Peyer's patch (tissue), 4 donors: Measurements from ENCODE around the gene USF2. TPM values are rescaled to one million over a fixed set of nuclear protein-coding genes. Genes with fewer than 3 reads are reported as not detected.
A peak's percentile ranks its signal among the peaks of the same experiment; 100 is the strongest.

Experiments used
- DNase-seq, 3 donors: peaks; one replicate each; pipeline ENCODE4 v3.0.0-alpha.2; 2017 to 2019
- H3K27ac ChIP-seq, 4 donors: fragments of 200-600 bp; sonication (generic); one replicate each; pipeline ENCODE4 v1.5.1; 2016 to 2019
- H3K27me3 ChIP-seq, 2 donors: fragments of 200-600 bp; sonication (generic); one replicate each; pipeline ENCODE4 v1.5.1; 2019
- H3K36me3 ChIP-seq, 3 donors: fragments of 200-600 bp; sonication (generic); one replicate each; pipeline ENCODE4 v1.5.1; 2016 to 2019
- H3K4me1 ChIP-seq, 4 donors: fragments of 200-600 bp; sonication (generic); one replicate each; pipeline ENCODE4 v1.5.1; 2016 to 2019
- H3K4me3 ChIP-seq, 4 donors: fragments of 200-600 bp; sonication (generic); 1 replicate in 3 of 4; 2 replicates in 1 of 4; pipeline ENCODE4 v1.5.1; 2016 to 2019; ENCODE audit warnings: mild to moderate bottlenecking in 1 of 4
- H3K9me3 ChIP-seq, 4 donors: fragments of 200-600 bp; sonication (generic); one replicate each; pipeline ENCODE4 v1.5.1; 2016 to 2019; ENCODE audit warnings: mild to moderate bottlenecking in 1 of 4
- POLR2A ChIP-seq, 2 donors: fragments of 450-650 bp; IDR thresholded peaks; one replicate each; pipeline ENCODE4 v1.5.1; 2017; ENCODE audit warnings: antibody characterized with exemption in 2 of 2, mild to moderate bottlenecking in 2 of 2, moderate library complexity in 2 of 2
- total RNA-seq, 4 donors: library from RNA; depleted of rRNA; stranded (reverse); fragments of >200 nt; gene quantifications; one replicate each; pipeline ENCODE4 v1.1.0, GENCODE V29; 2016
- TF ChIP-seq, protein P1 (sequence below), 6 experiments: fragments of 450-650 bp in 4 of 6; fragments of 200-600 bp in 2 of 6; sonication (generic) in 1 of 6; IDR thresholded peaks; one replicate each; pipeline ENCODE4 v1.5.1; 2017 to 2019; ENCODE audit warnings: antibody characterized with exemption in 6 of 6, mild to moderate bottlenecking in 3 of 6, moderate library complexity in 1 of 6

The USF2 gene
- total RNA-seq, 4 donors from 2014 or later: 112 to 201 (median 142) TPM

DNA sequence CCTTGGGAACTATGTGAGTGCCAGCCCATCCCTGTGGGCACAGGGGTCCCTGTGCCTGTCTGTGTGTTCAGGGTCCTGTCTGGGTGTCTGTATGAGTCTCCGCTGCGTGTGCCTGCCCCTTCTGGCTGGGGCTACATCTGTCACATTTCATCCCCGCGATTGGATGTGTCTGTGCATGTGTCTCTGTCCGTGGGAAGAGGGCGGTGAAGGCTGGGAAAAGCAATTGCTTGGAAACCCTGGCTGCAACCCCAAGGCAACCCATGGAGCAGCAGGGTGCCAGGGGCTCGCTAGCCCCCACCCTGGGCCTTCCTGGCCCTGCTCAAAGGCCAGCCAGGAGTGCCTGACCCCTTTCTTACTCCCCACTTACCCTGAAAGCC is 24.6 kb downstream of the USF2 start:
- no peaks in the 10 kb centered on the region for H3K9me3 ChIP-seq
- TF ChIP-seq POLR2A (IDR thresholded peaks at IDR 0.05): no peak
- TF ChIP-seq, protein P1, sequence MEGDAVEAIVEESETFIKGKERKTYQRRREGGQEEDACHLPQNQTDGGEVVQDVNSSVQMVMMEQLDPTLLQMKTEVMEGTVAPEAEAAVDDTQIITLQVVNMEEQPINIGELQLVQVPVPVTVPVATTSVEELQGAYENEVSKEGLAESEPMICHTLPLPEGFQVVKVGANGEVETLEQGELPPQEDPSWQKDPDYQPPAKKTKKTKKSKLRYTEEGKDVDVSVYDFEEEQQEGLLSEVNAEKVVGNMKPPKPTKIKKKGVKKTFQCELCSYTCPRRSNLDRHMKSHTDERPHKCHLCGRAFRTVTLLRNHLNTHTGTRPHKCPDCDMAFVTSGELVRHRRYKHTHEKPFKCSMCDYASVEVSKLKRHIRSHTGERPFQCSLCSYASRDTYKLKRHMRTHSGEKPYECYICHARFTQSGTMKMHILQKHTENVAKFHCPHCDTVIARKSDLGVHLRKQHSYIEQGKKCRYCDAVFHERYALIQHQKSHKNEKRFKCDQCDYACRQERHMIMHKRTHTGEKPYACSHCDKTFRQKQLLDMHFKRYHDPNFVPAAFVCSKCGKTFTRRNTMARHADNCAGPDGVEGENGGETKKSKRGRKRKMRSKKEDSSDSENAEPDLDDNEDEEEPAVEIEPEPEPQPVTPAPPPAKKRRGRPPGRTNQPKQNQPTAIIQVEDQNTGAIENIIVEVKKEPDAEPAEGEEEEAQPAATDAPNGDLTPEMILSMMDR (IDR thresholded peaks at IDR 0.05): no peak
- no peak overlapping the region for H3K4me3 ChIP-seq
- no peak overlapping the region for H3K27ac ChIP-seq
- no peaks in the 10 kb centered on the region for H3K36me3 ChIP-seq
- DNase-seq: no peak
- peaks cover 0 to 5% (median 0%) of the 10 kb centered on the region in 4 donors for H3K4me1 ChIP-seq
- H3K27me3 ChIP-seq: no peaks in the 10 kb centered on the region

DNA sequence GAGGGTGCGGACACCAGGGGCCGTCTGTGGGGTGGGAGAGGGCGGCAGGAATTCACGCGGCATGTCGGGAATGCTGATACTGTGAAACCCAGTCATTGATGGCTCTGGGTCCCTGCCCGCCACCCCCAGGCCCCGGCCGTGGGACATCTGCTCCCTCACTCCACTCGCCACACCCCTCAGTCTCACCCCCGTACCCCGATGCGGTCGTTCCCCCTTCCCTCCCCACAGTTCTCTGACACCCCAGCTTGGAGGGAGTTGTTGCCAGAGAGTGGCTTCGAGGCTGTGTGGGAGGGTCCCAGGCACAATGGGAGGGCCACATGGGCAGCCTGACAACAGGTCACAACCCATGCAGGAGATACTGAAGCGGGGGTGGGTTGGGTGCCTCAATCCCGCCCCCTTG is 25.0 kb downstream of the USF2 start:
- Histone ChIP-seq H3K9me3 (no peaks in the 10 kb centered on the region), H3K27ac (no peak overlapping the region), H3K4me3 (no peak overlapping the region), H3K36me3 (no peaks in the 10 kb centered on the region), H3K27me3 (no peaks in the 10 kb centered on the region), H3K4me1 (peaks cover 0 to 5% (median 0%) of the 10 kb centered on the region in 4 donors)
- DNase-seq: no peak
- no peak for TF ChIP-seq POLR2A (IDR thresholded peaks at IDR 0.05)
- TF ChIP-seq, protein P1 (IDR thresholded peaks at IDR 0.05): no peak

DNA sequence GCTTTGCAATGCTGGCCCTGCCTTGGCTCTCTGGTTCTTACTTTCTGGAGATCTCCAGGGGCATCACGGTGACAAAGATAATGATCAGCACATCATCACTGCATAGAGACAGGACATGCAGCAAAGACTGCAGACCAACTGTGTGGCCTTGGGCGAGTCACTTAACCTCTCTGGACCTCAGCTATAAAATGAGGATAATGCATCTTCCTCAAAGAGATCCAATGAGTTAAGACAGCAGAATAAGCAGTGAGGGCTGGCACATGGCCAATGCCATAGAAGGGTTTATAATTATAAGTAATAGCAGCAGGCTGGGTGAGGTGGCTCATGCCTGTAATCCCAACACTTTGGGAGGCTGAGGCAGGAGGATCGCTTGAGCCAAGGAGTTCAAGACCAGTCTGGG is 25.6 kb downstream of the USF2 start:
- Histone ChIP-seq H3K27me3 (no peaks in the 10 kb centered on the region), H3K4me1 (peaks cover 0 to 5% (median 0%) of the 10 kb centered on the region in 4 donors), H3K9me3 (no peaks in the 10 kb centered on the region), H3K36me3 (no peaks in the 10 kb centered on the region), H3K4me3 (no peak overlapping the region), H3K27ac (no peak overlapping the region)
- TF ChIP-seq POLR2A (IDR thresholded peaks at IDR 0.05): no peak
- TF ChIP-seq, protein P1 (IDR thresholded peaks at IDR 0.05): no peak
- no peak for DNase-seq

DNA sequence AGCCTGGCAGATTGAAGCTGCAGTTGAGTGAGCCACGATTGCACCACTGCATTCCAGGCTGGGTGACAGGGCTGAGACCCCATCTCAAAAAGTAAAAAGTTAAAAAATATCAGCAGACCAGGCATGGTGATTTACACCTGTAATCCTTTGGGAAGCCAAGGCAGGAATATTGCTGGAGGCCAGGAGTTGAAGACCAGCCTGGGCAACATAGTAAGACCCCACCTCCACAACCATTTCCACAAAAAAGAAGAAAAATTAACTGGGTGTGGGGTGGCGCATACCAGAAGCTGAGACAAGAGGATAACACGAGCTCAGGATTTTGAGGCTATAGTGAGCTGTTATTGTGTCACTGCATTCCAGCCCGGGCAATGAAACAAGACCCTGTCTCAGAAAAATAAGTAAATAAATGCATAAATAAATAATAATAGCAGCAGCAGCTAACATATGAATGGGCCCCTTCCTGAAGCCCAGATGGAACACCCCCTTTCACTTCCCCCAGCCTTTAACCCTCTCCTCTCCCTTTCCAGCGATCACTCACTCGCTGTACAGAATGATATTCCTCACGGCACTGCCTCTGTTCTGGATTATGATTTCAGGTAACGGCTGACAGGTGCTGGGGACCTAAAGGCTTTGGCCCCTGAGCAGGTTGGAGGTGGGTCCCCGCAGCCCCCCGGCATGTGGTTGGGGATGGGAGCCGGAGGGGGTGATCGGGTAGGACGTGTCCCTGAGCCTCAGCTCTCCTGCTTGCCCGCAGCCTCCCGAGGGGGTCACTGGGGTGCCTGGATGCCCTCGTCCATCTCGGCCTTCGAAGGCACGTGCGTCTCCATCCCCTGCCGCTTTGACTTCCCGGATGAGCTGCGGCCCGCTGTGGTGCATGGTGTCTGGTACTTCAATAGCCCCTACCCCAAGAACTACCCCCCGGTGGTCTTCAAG is 26.4 kb downstream of the USF2 start:
- H3K27ac ChIP-seq: peak overlapping the region in 1 of 4 donors; percentile 53
- no peak for TF ChIP-seq POLR2A (IDR thresholded peaks at IDR 0.05)
- TF ChIP-seq, protein P1 (IDR thresholded peaks at IDR 0.05): no peak
- H3K4me3 ChIP-seq: peak overlapping the region in 1 of 4 donors; percentile 1
- H3K4me1 ChIP-seq: peaks cover 0 to 5% (median 0%) of the 10 kb centered on the region in 4 donors
- H3K36me3 ChIP-seq: no peaks in the 10 kb centered on the region
- H3K9me3 ChIP-seq: no peaks in the 10 kb centered on the region
- no peak for DNase-seq
- H3K27me3 ChIP-seq: no peaks in the 10 kb centered on the region

DNA sequence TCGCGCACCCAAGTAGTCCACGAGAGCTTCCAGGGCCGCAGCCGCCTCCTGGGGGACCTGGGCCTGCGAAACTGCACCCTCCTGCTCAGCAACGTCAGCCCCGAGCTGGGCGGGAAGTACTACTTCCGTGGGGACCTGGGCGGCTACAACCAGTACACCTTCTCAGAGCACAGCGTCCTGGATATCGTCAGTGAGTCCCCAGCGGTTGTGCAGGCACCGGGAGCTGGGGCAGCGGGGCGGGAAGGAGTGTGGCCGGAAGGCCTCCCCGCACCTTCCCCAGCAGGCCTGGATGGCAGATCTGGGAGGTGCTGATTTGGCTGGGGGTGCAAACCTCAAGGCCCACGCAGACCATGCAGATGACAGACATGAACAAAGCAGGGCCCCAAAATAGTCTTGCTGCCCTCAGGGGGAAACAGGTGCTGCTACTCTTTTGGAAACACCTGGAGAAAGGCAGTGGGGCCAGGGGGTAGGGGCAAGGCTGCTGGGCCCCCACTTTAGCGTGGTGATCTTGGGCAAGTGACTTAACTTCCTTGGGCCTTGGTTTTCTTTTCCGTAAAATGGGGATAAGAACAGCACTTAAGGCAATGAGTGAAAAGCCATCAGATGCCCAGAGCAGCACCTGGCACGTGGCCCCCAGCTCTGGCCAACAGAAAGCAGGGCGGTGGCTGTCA is 27.2 kb downstream of the USF2 start:
- H3K27me3 ChIP-seq: no peaks in the 10 kb centered on the region
- no peak for TF ChIP-seq POLR2A (IDR thresholded peaks at IDR 0.05)
- TF ChIP-seq, protein P1 (IDR thresholded peaks at IDR 0.05): no peak
- H3K9me3 ChIP-seq: no peaks in the 10 kb centered on the region
- peak overlapping the region in 1 of 4 donors; percentile 1 for H3K4me3 ChIP-seq
- H3K27ac ChIP-seq: peak overlapping the region in 1 of 4 donors; percentile 53
- peak in 2 of 3 donors; percentile 69 to 76 for DNase-seq
- peaks cover 0 to 5% (median 0%) of the 10 kb centered on the region in 4 donors for H3K4me1 ChIP-seq
- no peaks in the 10 kb centered on the region for H3K36me3 ChIP-seq
